GM23338 (cell line): ENCODE data around the gene HYAL1. TPM values are rescaled to one million over a fixed set of nuclear protein-coding genes. Genes with fewer than 3 reads are reported as not detected.

ENCODE experiments used
- ATAC-seq: fragments of 200-7000 bp; cut with Tn5 transposase; 3 replicates; pipeline ENCODE4 v1.9.1; 2020
- DNase-seq: peaks from one replicate; pipeline ENCODE4 v3.0.0-alpha.2; 2015; ENCODE audit warnings: low spot score
- H2AFZ ChIP-seq: fragments of 200-600 bp; sonication (generic); 2 replicates; pipeline ENCODE4 v1.8.0; 2016; ENCODE audit warnings: antibody characterized with exemption, mild to moderate bottlenecking, moderate library complexity
- H3F3A ChIP-seq: fragments of 200-600 bp; sonication (generic); replicated peaks from 2 replicates; pipeline ENCODE4 v1.8.0; 2017; ENCODE audit warnings: antibody characterized with exemption, mixed run types, low read depth
- H3K27ac ChIP-seq: fragments of 200-600 bp; sonication (generic); 2 replicates; pipeline ENCODE4 v1.6.1; 2016; ENCODE audit warnings: low read depth
- H3K27me3 ChIP-seq: fragments of 200-600 bp; sonication (generic); 2 replicates; pipeline ENCODE4 v1.8.0; 2016; ENCODE audit warnings: mild to moderate bottlenecking, mixed run types, moderate library complexity; ENCODE audit not compliant: insufficient read depth
- H3K36me3 ChIP-seq: fragments of 200-600 bp; sonication (generic); 2 replicates; pipeline ENCODE4 v1.8.0; 2016; ENCODE audit warnings: mild to moderate bottlenecking; ENCODE audit not compliant: insufficient read depth
- H3K4me1 ChIP-seq: fragments of 200-600 bp; sonication (generic); 2 replicates; pipeline ENCODE4 v1.8.0; 2016; ENCODE audit warnings: mild to moderate bottlenecking, moderate library complexity; ENCODE audit not compliant: insufficient read depth
- H3K4me2 ChIP-seq: fragments of 200-600 bp; sonication (generic); 2 replicates; pipeline ENCODE4 v1.7.1; 2017; ENCODE audit warnings: mixed run types
- H3K4me3 ChIP-seq: fragments of 200-600 bp; sonication (generic); 2 replicates; pipeline ENCODE4 v1.6.1; 2016; ENCODE audit warnings: mixed run types
- H3K79me2 ChIP-seq: fragments of 200-600 bp; sonication (generic); replicated peaks from 2 replicates; pipeline ENCODE4 v1.8.0; 2017; ENCODE audit warnings: mild to moderate bottlenecking; ENCODE audit not compliant: insufficient read depth
- H3K9me2 ChIP-seq: fragments of 200-600 bp; sonication (generic); 2 replicates; pipeline ENCODE4 v1.8.0; 2017; ENCODE audit not compliant: insufficient read depth
- H4K20me1 ChIP-seq: fragments of 200-600 bp; sonication (generic); replicated peaks from 2 replicates; pipeline ENCODE4 v1.8.0; 2017; ENCODE audit warnings: mild to moderate bottlenecking; ENCODE audit not compliant: insufficient read depth
- H3K27ac Mint-ChIP-seq: 2 replicates; pipeline ENCODE4 v1.8.0; 2020; ENCODE audit warnings: inconsistent platforms, mild to moderate bottlenecking, moderate library complexity, mixed read lengths
- H3K27me3 Mint-ChIP-seq: 3 replicates; pipeline ENCODE4 v1.8.0; 2022; ENCODE audit warnings: low read depth, mild to moderate bottlenecking, moderate library complexity, mixed read lengths, inconsistent platforms; ENCODE audit not compliant: insufficient read depth, poor library complexity
- H3K36me3 Mint-ChIP-seq: 3 replicates; pipeline ENCODE4 v1.8.0; 2021; ENCODE audit warnings: low read depth, mild to moderate bottlenecking, inconsistent platforms, moderate library complexity, mixed read lengths
- H3K4me1 Mint-ChIP-seq: 3 replicates; pipeline ENCODE4 v1.8.0; 2020; ENCODE audit warnings: mild to moderate bottlenecking, inconsistent platforms, mixed read lengths
- H3K4me3 Mint-ChIP-seq: 3 replicates; pipeline ENCODE4 v1.8.0; 2021; ENCODE audit warnings: moderate library complexity, mild to moderate bottlenecking, inconsistent platforms, mixed read lengths
- H3K9me3 Mint-ChIP-seq: 3 replicates; pipeline ENCODE4 v1.8.0; 2020; ENCODE audit warnings: moderate library complexity, mild to moderate bottlenecking, inconsistent platforms, mixed read lengths
- EZH2 ChIP-seq: fragments of 200-600 bp; sonication (generic); IDR thresholded peaks from one replicate; pipeline ENCODE4 v1.8.0; 2017; ENCODE audit warnings: antibody characterized with exemption, mild to moderate bottlenecking, low read depth; ENCODE audit not compliant: unreplicated experiment
- POLR2AphosphoS5 ChIP-seq: IDR thresholded peaks from 2 replicates; pipeline ENCODE4 v1.6.1; 2016; ENCODE audit warnings: antibody characterized with exemption, low read depth
- STAT1 ChIP-seq: IDR thresholded peaks from one replicate; pipeline ENCODE4 v1.6.1; 2016; ENCODE audit warnings: antibody characterized with exemption; ENCODE audit not compliant: unreplicated experiment
- ZNF114 ChIP-seq: fragments of 250-450 bp; sonication (Bioruptor Pico); IDR thresholded peaks from 2 replicates; pipeline ENCODE4 v1.5.0; 2020; ENCODE audit warnings: mild to moderate bottlenecking, moderate library complexity
- ZNF331 ChIP-seq: fragments of 250-450 bp; sonication (Bioruptor Pico); IDR thresholded peaks from 2 replicates; pipeline ENCODE4 v1.5.0; 2020; ENCODE audit warnings: low read depth, mild to moderate bottlenecking, moderate library complexity
- polyA plus RNA-seq: library from polyadenylated mRNA; unstranded; fragments of >200 nt; fragmentation: Nextera tagmentation; extraction: Ambion mirVana; gene quantifications from 2 replicates; pipeline ENCODE4 v1.2.1, GENCODE V29; 2016
- total RNA-seq: library from RNA; depleted of rRNA; stranded (reverse); fragments of >200 nt; shearing (Covaris generic); gene quantifications from 2 replicates; pipeline ENCODE4 v1.2.3, GENCODE V29; 2014
- TF ChIP-seq, protein P1 (sequence below): fragments of 250-450 bp; sonication (Bioruptor Pico); IDR thresholded peaks from 2 replicates; pipeline ENCODE4 v1.5.0; 2020; ENCODE audit warnings: mild to moderate bottlenecking, moderate library complexity
- TF ChIP-seq, protein P2 (sequence below): IDR thresholded peaks from 2 replicates; pipeline ENCODE4 v1.6.1; 2016; ENCODE audit warnings: antibody characterized with exemption

Gene HYAL1
- total and polyA plus RNA-seq, 2 experiments from 2014 or later = 2.1 to 5.0 TPM

DNA sequence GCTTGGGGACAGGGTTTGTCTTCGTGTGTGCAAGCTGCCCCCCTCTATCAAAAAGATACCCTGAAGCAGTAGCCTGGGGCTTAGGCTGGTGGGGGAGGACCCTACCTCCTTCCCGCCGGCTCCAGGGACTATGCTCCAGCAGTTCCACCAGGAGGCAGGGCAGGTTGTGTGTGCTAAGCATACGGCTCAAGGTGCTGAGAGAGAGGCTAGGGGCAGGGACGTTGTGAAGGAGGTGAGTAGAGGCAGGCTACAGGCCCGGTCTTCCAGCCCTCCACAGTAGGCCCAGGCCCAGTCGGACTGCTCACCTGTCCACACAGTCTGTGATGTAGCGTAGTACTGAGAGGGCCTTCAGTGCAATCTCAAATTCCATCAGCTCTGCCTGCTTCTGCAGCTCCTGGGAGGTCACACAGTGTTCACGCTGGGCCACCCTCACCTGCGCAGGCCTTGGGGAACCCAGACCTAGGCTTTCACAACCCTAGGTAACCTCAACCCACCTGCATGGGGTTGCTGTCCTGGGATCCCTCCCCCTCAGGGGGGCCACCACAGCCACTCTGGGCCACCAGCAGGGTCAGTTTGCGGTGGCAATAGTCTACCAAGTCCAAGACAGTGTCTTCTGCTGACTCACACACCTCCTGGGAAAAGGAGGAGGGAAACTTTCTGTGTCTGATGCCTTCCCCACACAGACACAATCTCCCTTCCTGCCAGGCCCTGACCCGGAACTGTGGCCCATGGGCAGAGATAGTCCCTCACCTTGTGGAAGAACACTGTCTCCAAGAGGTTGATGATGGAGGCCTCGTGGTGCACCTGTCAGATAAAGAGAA lies 39.6 kb upstream of the HYAL1 start (continued):
- TF ChIP-seq, protein P1, sequence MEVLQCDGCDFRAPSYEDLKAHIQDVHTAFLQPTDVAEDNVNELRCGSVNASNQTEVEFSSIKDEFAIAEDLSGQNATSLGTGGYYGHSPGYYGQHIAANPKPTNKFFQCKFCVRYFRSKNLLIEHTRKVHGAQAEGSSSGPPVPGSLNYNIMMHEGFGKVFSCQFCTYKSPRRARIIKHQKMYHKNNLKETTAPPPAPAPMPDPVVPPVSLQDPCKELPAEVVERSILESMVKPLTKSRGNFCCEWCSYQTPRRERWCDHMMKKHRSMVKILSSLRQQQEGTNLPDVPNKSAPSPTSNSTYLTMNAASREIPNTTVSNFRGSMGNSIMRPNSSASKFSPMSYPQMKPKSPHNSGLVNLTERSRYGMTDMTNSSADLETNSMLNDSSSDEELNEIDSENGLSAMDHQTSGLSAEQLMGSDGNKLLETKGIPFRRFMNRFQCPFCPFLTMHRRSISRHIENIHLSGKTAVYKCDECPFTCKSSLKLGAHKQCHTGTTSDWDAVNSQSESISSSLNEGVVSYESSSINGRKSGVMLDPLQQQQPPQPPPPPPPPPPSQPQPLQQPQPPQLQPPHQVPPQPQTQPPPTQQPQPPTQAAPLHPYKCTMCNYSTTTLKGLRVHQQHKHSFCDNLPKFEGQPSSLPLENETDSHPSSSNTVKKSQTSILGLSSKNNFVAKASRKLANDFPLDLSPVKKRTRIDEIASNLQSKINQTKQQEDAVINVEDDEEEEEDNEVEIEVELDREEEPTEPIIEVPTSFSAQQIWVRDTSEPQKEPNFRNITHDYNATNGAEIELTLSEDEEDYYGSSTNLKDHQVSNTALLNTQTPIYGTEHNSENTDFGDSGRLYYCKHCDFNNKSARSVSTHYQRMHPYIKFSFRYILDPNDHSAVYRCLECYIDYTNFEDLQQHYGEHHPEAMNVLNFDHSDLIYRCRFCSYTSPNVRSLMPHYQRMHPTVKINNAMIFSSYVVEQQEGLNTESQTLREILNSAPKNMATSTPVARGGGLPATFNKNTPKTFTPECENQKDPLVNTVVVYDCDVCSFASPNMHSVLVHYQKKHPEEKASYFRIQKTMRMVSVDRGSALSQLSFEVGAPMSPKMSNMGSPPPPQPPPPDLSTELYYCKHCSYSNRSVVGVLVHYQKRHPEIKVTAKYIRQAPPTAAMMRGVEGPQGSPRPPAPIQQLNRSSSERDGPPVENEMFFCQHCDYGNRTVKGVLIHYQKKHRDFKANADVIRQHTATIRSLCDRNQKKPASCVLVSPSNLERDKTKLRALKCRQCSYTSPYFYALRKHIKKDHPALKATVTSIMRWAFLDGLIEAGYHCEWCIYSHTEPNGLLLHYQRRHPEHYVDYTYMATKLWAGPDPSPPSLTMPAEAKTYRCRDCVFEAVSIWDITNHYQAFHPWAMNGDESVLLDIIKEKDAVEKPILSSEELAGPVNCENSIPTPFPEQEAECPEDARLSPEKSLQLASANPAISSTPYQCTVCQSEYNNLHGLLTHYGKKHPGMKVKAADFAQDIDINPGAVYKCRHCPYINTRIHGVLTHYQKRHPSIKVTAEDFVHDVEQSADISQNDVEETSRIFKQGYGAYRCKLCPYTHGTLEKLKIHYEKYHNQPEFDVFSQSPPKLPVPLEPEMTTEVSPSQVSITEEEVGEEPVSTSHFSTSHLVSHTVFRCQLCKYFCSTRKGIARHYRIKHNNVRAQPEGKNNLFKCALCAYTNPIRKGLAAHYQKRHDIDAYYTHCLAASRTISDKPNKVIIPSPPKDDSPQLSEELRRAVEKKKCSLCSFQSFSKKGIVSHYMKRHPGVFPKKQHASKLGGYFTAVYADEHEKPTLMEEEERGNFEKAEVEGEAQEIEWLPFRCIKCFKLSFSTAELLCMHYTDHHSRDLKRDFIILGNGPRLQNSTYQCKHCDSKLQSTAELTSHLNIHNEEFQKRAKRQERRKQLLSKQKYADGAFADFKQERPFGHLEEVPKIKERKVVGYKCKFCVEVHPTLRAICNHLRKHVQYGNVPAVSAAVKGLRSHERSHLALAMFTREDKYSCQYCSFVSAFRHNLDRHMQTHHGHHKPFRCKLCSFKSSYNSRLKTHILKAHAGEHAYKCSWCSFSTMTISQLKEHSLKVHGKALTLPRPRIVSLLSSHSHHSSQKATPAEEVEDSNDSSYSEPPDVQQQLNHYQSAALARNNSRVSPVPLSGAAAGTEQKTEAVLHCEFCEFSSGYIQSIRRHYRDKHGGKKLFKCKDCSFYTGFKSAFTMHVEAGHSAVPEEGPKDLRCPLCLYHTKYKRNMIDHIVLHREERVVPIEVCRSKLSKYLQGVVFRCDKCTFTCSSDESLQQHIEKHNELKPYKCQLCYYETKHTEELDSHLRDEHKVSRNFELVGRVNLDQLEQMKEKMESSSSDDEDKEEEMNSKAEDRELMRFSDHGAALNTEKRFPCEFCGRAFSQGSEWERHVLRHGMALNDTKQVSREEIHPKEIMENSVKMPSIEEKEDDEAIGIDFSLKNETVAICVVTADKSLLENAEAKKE (CRISPR knock-in tag) = no peak
- no peak for TF ChIP-seq ZNF114 (CRISPR knock-in tag)

DNA sequence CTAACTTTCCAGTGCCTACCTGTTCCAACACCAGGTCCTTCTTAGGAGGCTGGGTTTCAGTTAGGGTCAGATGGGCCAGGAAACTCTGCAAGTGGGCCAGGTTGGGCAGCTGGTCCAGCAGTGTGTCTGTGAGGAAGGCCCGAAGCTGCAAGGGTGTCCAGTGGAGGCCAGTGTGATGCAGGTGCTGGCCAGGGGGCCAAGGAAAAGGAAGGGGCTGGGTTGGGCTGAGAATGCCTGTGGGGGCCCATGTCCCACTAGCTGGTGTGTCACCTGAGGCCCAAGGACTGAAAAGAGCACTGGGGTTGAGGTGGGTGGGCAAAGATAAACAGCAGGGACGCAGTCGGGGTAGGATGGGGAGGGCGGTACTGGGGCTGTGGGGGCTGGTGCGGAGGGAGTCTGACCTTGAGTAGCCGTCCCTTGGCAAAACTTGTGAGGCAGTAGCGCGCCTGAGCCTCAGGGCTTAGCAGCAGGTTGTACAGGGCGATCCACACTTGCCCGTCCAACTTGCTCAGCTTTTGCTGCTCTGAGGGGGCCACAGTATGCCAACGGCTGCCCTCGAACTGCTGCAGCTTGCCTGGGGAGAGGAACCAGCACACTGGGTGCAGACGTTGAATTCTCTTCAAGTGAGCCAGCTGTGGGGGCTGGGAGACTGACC lies 38.7 kb upstream of the HYAL1 start:
- H4K20me1 ChIP-seq = no peaks in the 10 kb centered on the region
- ATAC-seq (no peak), DNase-seq (no peak)
- peaks cover 31% of the 10 kb centered on the region; the same call in 1 of the 2 replicates for H3F3A ChIP-seq
- H3K27me3 ChIP-seq = peaks cover 78% of the 10 kb centered on the region
- no peak overlapping the region for H3K27ac ChIP-seq
- Mint-ChIP-seq H3K36me3 (no peaks in the 10 kb centered on the region; the same call in 2 of the 3 replicates), H3K27me3 (peaks cover 80% of the 10 kb centered on the region), H3K4me3 (no peak overlapping the region), H3K4me1 (peaks cover 23% of the 10 kb centered on the region), H3K27ac (no peak overlapping the region), H3K9me3 (peaks cover 3% of the 10 kb centered on the region; the same call in 1 of the 3 replicates)
- H3K4me1 ChIP-seq = peaks cover 12% of the 10 kb centered on the region
- no peaks in the 10 kb centered on the region for H3K9me2 ChIP-seq
- H3K4me2 ChIP-seq = no peak overlapping the region
- no peaks in the 10 kb centered on the region for H3K79me2 ChIP-seq
- no peaks in the 10 kb centered on the region for H3K36me3 ChIP-seq
- no peak overlapping the region for H2AFZ ChIP-seq
- TF ChIP-seq, protein P2, sequence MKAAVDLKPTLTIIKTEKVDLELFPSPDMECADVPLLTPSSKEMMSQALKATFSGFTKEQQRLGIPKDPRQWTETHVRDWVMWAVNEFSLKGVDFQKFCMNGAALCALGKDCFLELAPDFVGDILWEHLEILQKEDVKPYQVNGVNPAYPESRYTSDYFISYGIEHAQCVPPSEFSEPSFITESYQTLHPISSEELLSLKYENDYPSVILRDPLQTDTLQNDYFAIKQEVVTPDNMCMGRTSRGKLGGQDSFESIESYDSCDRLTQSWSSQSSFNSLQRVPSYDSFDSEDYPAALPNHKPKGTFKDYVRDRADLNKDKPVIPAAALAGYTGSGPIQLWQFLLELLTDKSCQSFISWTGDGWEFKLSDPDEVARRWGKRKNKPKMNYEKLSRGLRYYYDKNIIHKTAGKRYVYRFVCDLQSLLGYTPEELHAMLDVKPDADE = no peak
- TF ChIP-seq POLR2AphosphoS5 = no peak
- TF ChIP-seq ZNF114 (CRISPR knock-in tag) = no peak
- no peak for TF ChIP-seq STAT1
- TF ChIP-seq ZNF331 (CRISPR knock-in tag) = no peak
- TF ChIP-seq EZH2 = no peak
- H3K4me3 ChIP-seq = no peak overlapping the region
